Psoas muscle (tissue), 8 donors: ENCODE data around the gene WDR64. TPM values are rescaled to one million over a fixed set of nuclear protein-coding genes. Genes with fewer than 3 reads are reported as not detected.

ENCODE experiments used
- ATAC-seq, 4 donors: fragments of 200-7000 bp; cut with Tn5 transposase; one replicate each; pipeline ENCODE4 v1.9.1; 2020; ENCODE audit warnings: moderate library complexity in 3 of 4, mild to moderate bottlenecking in 2 of 4
- DNase-seq, 2 donors: peaks; one replicate each; pipeline ENCODE4 v3.0.0-alpha.2; 2020
- H3K27ac ChIP-seq: fragments of 200-600 bp; one replicate; pipeline ENCODE4 v1.8.0; 2022
- H3K27me3 ChIP-seq, 3 donors: fragments of 200-600 bp in 1 of 3; one replicate each; pipeline versions ENCODE4 v1.6.1 to v1.8.0; 2013 to 2022; ENCODE audit warnings: low read length in 2 of 3, mild to moderate bottlenecking in 2 of 3, moderate library complexity in 1 of 3; ENCODE audit not compliant: insufficient read depth in 3 of 3
- H3K36me3 ChIP-seq, 2 donors: fragments of 200-600 bp in 1 of 2; one replicate each; pipeline versions ENCODE4 v1.6.1 to v1.8.0; 2013 to 2022; ENCODE audit warnings: low read depth in 1 of 2, mild to moderate bottlenecking in 1 of 2, moderate library complexity in 1 of 2; ENCODE audit not compliant: insufficient read depth in 1 of 2
- H3K4me1 ChIP-seq: fragments of 200-600 bp; one replicate; pipeline ENCODE4 v1.8.0; 2022
- H3K4me3 ChIP-seq: fragments of 200-600 bp; one replicate; pipeline ENCODE4 v1.8.0; 2022; ENCODE audit warnings: mild to moderate bottlenecking
- H3K9me3 ChIP-seq: fragments of 200-600 bp; one replicate; pipeline ENCODE4 v1.8.0; 2022
- WGBS, 3 donors: extraction: QIAGEN DNeasy Blood & Tissue Kit; methylation state at CpG; one replicate each; pipeline versions ENCODE4 v1.1.6 to v1.1.7; 2013; 5-methylcytosine and 5-hydroxymethylcytosine counted together
- intact Hi-C, 2 donors: fragments of 100-400 bp; cut with DNase I; formaldehyde crosslinking; loops; one replicate each; pipeline versions ENCODE4 v1.11.0 to v1.14.2; 2022
- polyA plus RNA-seq, 3 donors: library from polyadenylated mRNA; stranded (reverse); fragments of 200-250 nt; gene quantifications; one replicate each; pipeline ENCODE4 v1.2.3, GENCODE V29; 2013
- total RNA-seq, 4 donors: library from RNA; stranded (reverse); fragmentation: NEBNext Ultra II Directional in 2 of 4; extraction: Animal tissue kit (Norgen Biotek cat#: 25700) in 2 of 4; gene quantifications; one replicate each; pipeline versions ENCODE4 v1.2.1 to v1.2.4, GENCODE V29; 2021 to 2023
- TF ChIP-seq, protein P1 (sequence below): fragments of 200-600 bp; IDR thresholded peaks from one replicate; pipeline ENCODE4 v1.8.0; 2022; ENCODE audit warnings: antibody characterized with exemption
- donor health status: healthy with polysubstance abuse.
- donor health status: DM: no; HTN: no; CAD: no; lungs with moderate emphysema.
- donor health status: Bipolar disorder and iron deficiency.
- donor health status: healthy.
- donor health status: DM: yes; HTN: yes; CAD: no.
- donor health status: DM: no; HTN: no; CAD: no.
- donor health status: DM: no; HTN: no; CAD: no.
- donor health status: DM: yes; HTN: yes; CAD: no.

Gene WDR64
- total and polyA plus RNA-seq, 7 donors, result not detected

DNA sequence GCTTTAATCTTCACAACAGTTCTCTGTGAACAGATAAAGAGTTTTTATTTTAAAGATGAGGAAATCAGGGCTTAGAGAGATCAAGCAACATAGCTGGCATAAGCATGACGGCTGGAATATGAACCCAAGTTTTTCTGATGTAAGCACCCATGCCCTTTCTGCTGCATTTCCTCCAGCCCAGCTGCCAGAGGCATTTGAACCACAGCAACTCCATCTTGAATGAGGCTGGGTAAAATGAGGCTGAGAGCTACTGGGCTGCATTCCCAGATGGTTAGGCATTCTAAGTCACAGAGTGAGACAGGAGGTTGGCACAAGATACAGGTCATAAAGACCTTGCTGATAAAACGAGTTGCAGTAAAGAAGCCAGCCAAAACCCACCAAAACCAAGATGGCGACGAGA lies 90.0 kb downstream of the WDR64 start:
- H3K36me3 ChIP-seq, result no peaks in the 10 kb centered on the region
- H3K27me3 ChIP-seq, result peaks cover 0 to 4% (median 0%) of the 10 kb centered on the region in 3 donors
- 59 to 69% (median 62%) methylated on average over 4 of the region's 4 CpGs for WGBS, 3 donors
- intact Hi-C loops, result no loop called here
- no peak overlapping the region for H3K27ac ChIP-seq
- H3K4me1 ChIP-seq, result no peaks in the 10 kb centered on the region
- DNase-seq (no peak), ATAC-seq (no peak)
- no peak overlapping the region for H3K4me3 ChIP-seq
- no peaks in the 10 kb centered on the region for H3K9me3 ChIP-seq
- TF ChIP-seq, protein P1, sequence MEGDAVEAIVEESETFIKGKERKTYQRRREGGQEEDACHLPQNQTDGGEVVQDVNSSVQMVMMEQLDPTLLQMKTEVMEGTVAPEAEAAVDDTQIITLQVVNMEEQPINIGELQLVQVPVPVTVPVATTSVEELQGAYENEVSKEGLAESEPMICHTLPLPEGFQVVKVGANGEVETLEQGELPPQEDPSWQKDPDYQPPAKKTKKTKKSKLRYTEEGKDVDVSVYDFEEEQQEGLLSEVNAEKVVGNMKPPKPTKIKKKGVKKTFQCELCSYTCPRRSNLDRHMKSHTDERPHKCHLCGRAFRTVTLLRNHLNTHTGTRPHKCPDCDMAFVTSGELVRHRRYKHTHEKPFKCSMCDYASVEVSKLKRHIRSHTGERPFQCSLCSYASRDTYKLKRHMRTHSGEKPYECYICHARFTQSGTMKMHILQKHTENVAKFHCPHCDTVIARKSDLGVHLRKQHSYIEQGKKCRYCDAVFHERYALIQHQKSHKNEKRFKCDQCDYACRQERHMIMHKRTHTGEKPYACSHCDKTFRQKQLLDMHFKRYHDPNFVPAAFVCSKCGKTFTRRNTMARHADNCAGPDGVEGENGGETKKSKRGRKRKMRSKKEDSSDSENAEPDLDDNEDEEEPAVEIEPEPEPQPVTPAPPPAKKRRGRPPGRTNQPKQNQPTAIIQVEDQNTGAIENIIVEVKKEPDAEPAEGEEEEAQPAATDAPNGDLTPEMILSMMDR, result no peak

DNA sequence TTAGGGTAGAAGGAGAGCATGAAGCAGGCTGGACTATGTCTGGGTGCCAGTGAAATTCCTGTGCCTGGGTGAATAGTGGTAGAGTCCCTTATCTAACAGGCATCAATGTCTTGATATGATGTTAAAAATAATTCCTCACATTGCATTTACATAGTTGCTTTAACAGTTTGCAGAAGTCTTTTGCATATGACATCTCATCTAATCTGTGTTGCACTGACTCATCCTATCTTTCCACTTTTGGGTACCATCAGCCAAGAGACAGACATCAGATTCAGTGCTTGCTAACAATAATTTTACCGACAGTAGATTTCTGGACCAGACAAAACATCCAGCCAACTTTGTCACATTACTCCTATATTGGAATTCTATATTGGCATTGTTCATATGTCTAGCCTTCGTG lies 92.5 kb downstream of the WDR64 start:
- H3K4me1 ChIP-seq, result no peaks in the 10 kb centered on the region
- ATAC-seq, result no peak
- no peak for DNase-seq
- intact Hi-C loops, result no loop called here
- no peaks in the 10 kb centered on the region for H3K36me3 ChIP-seq
- no peaks in the 10 kb centered on the region for H3K9me3 ChIP-seq
- H3K4me3 ChIP-seq, result no peak overlapping the region
- no peaks in the 10 kb centered on the region for H3K27me3 ChIP-seq
- WGBS, 3 donors, result 72 to 76% (median 73%) methylated on average over 2 of the region's 2 CpGs
- no peak overlapping the region for H3K27ac ChIP-seq
- TF ChIP-seq, protein P1, result no peak

DNA sequence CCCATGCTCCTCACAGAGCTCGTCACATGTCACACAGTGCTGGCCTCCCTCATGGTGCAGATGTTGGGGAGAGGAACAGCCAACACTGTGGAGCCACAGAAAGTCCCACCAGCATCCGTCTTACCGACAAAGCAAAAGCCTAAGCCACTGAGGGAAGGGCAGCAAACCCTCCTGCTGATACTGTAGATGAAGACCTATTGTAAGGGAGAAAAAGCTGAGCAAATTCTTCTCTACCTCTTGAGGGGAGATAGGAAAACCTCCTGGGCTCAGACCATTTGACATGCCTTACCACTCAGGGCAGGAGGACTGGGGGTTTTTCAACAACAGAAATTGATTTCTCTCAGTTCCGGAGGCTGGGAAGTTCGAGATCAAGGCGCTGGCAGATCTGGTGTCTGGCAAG lies 95.9 kb downstream of the WDR64 start:
- Histone ChIP-seq H3K27me3 (no peaks in the 10 kb centered on the region), H3K4me1 (no peaks in the 10 kb centered on the region), H3K4me3 (no peak overlapping the region), H3K9me3 (no peaks in the 10 kb centered on the region), H3K27ac (no peak overlapping the region), H3K36me3 (no peaks in the 10 kb centered on the region)
- 66 to 82% (median 80%) methylated on average over 6 of the region's 6 CpGs for WGBS, 3 donors
- DNase-seq, result no peak
- intact Hi-C loops, result no loop called here
- TF ChIP-seq, protein P1, result no peak
- no peak for ATAC-seq

DNA sequence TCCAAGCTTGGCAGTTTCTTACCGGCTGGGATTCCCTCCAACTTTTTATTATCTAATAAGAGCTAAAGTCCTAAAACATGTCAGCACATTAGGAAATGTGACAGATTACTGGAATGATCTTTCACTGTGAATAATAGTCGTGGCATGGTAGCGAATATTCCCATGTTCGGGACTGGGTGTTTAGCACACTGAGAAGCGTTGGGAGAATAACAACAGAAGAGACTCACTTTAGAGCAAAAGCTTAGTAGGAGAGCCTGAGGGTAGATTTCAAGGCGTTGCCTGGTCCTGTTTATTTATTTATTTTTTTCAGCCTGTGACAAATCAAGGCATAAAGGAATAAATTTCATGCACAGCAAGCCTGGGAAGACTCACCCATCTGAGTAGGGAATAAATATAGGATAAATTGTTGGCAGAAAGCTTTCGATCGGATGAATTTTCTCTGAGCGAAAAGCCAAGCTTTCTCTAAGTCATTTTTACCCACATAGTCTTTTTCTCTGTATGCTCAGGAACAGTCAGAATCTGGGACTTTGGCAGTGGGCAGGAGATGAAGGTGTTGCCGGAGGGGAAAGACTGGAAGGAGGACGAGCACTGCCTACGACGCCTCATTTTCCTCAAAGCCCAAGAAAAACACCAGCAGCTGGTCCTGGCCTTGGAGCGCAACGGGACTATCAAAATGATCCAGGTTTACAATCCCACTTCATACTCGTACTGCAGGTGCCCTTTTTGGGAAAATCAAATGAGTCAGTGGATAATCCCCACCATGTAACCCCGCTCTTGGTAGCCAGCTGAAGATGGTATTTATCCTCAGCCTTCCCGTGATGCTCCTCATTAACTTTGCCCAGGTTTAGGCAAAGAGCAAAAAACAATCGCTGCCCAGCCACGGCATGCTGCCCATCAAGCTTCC lies 97.2 kb downstream of the WDR64 start:
- ATAC-seq, result no peak
- TF ChIP-seq, protein P1, result no peak
- Histone ChIP-seq H3K27me3 (no peaks in the 10 kb centered on the region), H3K4me3 (no peak overlapping the region), H3K36me3 (no peaks in the 10 kb centered on the region), H3K27ac (no peak overlapping the region), H3K9me3 (no peaks in the 10 kb centered on the region), H3K4me1 (no peaks in the 10 kb centered on the region)
- intact Hi-C loops, result no loop called here
- 51 to 57% (median 52%) methylated on average over 20 of the region's 20 CpGs for WGBS, 3 donors
- no peak for DNase-seq
